ENCODE measurements around the gene CDK11B.
"Not testable (repeated sequence)": the region's sequence is repeated elsewhere in the genome, so short reads cannot be mapped to it uniquely, and the experiment has no call there.

Gene CDK11B

DNA sequence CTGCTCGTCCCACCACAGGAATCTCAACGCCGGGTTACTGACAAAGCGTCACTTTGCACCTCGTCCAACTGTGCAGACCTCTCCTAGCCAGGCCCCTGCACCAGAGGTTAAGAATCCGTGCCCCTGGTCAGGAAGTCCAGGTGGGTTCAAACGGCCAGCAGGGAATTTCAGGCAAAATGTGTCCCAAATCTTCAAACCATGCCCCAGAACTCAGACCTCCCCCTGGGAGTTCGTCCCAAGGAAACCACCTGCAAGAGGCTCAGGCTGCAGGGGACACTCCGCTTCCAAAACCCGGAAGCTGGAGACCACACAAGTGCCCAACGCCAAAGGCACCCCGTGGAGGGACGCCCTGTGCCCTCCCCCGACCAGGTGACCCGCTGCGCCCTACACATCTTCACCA is 32.6 kb upstream of the CDK11B start:
- peak overlapping the region; percentile 43 for H3K4me3 ChIP-seq (replicated peaks; ENCODE audit: low read depth, low read length)
- DNase-seq (ENCODE audit: low read depth) = not testable (repeated sequence)

GRCh38 chr1:1689526-1689925 is 30.7 kb upstream of the CDK11B start:
- not testable (repeated sequence) for H3K4me3 ChIP-seq (replicated peaks; ENCODE audit: low read depth, low read length); DNase-seq (ENCODE audit: low read depth)

- no peak overlapping the region for H3K4me3 ChIP-seq (replicated peaks; ENCODE audit: low read depth, low read length)
- TF ChIP-seq, protein P1, sequence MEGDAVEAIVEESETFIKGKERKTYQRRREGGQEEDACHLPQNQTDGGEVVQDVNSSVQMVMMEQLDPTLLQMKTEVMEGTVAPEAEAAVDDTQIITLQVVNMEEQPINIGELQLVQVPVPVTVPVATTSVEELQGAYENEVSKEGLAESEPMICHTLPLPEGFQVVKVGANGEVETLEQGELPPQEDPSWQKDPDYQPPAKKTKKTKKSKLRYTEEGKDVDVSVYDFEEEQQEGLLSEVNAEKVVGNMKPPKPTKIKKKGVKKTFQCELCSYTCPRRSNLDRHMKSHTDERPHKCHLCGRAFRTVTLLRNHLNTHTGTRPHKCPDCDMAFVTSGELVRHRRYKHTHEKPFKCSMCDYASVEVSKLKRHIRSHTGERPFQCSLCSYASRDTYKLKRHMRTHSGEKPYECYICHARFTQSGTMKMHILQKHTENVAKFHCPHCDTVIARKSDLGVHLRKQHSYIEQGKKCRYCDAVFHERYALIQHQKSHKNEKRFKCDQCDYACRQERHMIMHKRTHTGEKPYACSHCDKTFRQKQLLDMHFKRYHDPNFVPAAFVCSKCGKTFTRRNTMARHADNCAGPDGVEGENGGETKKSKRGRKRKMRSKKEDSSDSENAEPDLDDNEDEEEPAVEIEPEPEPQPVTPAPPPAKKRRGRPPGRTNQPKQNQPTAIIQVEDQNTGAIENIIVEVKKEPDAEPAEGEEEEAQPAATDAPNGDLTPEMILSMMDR (IDR thresholded peaks at IDR 0.05; ENCODE audit: low read length, missing control alignments) = no peak
- no peak for DNase-seq (ENCODE audit: low read depth)
Measured at GRCh38 chr1:1687846-1688245, 29.0 kb upstream of the CDK11B start.

DNA sequence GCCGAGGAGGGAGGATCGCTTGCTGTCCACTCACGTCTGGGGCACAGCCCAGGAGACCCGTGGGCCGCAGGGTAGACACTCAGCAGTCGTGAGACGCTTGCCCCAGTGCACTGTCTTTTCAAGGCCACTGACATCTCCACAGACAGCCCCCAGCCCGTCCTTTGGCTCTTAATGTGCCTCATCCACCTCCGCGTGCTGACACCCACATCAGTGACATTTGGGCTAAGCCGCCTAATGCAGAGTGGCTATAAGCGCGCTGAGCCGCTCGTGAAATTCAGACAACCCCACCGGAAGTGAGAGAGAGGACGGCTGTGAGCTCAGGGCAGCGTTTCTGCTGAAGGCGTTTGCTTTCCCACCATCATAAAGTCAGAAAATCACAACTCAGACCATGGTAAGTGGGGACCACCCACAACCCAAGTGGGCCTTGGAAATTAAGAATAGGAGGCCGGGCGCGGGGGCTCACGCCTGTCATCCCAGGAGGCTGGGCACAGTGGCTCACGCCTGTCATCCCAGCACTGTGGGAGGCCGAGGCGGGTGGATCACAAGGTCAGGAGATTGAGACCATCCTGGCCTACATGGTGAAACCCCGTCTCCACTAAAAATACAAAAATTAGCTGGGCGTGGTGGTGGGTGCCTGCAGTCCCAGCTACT is 25.4 kb upstream of the CDK11B start:
- H3K4me3 ChIP-seq (replicated peaks; ENCODE audit: low read depth, low read length) = no peak overlapping the region
- no peak for DNase-seq (ENCODE audit: low read depth)
- TF ChIP-seq, protein P1 (IDR thresholded peaks at IDR 0.05; ENCODE audit: low read length, missing control alignments) = no peak

DNA sequence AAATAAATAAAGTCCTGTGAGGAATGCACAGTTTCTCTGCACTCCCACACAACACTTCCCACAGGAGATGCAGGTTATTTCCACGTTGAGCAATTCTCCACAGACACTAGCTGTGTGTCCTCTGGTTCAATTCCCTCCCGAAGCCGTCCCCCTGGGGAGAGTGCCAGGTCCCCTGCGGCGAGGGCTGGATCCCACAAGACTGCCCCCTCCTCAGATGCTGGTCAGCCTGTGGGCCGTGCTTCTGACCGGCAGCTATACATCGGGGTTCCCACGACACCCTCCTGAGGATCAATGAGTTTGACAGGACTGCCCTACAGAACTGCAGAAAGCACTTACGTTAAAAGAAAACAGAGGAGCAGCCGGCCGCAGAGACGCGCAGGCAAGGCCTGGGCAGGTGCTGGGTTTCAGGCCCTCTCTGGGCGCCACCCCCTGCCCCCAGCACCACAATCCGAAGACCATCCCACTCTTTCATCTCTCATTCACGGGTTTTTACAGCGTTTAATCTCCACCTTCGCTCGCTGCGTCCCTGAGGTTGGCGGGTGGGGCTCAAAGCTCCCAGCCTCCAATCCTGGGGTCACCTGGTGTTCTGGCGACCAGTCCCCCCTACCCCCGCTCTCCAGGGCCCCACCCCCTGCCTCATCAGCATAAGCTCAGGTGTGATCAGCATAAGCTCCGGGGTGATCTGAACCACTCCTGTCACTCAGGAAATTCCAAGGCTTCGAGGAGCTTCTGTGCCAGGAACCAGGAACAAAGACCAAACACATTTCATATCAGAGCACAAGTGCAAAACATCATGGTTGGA is 24.5 kb upstream of the CDK11B start:
- TF ChIP-seq, protein P1 (IDR thresholded peaks at IDR 0.05; ENCODE audit: low read length, missing control alignments) = no peak
- no peak for DNase-seq (ENCODE audit: low read depth)
- no peak overlapping the region for H3K4me3 ChIP-seq (replicated peaks; ENCODE audit: low read depth, low read length)

- H3K4me3 ChIP-seq (replicated peaks; ENCODE audit: low read depth, low read length) = no peak overlapping the region
- DNase-seq (ENCODE audit: low read depth) = no peak
- TF ChIP-seq, protein P1 (IDR thresholded peaks at IDR 0.05; ENCODE audit: low read length, missing control alignments) = no peak
Measured at GRCh38 chr1:1680912-1681273, 22.1 kb upstream of the CDK11B start.

DNA sequence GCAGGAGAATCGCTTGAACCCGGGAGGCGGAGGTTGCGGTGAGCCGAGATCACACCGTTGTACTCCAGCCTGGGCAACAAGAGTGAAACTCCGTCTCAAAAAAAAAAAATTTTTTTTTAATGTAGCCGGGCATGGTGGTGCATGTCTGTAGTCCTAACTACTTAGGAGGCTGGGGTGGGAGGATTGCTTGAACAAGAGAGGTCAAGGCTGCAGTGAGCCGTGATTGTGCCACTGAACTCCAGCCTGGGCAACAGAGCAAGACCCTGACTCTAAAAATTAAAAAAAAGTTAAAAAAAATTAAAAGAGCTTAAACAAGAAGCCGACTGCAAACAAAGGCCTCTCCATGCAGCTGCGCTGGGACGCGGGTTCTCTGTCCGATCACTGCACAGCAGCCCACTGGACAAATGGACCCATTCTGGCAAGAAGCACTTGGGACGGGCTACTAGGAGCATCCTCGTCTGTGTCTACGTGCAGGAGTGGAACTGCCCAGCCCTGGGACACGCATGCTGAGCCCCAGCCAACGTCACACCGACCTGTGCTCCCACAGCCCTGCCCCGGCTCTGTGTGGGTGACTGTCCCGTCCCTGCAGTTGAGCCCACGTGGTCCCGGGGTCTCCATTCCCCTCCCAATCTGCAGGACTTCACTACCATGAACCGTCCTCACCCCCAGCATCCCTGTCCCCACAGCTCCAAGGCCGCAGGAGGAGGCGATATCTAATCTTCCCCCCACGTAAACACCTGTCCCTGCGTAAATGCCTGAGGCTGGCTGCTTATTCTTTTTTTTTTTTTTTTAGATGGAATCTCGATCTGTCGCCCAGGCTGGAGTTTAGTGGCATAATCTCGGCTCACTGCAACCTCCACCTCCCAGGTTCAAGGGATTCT is 21.5 kb upstream of the CDK11B start:
- H3K4me3 ChIP-seq (replicated peaks; ENCODE audit: low read depth, low read length) = no peak overlapping the region
- TF ChIP-seq, protein P1 (IDR thresholded peaks at IDR 0.05; ENCODE audit: low read length, missing control alignments) = no peak
- no peak for DNase-seq (ENCODE audit: low read depth)

Measured in fibroblast of pulmonary artery (primary cell).